ENCODE data around the gene BACH1.

BACH1 gene

GRCh38 chr21:29297483-29298347 lies 1.0 kb upstream of the BACH1 start:
- H2BK120ac ChIP-seq (ENCODE audit: low read depth, low read length): no peak overlapping the region
- peaks cover 1 to 2% of the 10 kb centered on the region in 2 donors for H3K9me3 ChIP-seq (replicated peaks in 1 of 2; ENCODE audit: control insufficient read depth in 2 of 2, insufficient read depth in 1 of 2, low read depth in 1 of 2, low read length in 2 of 2)
- no peak overlapping the region for H4K8ac ChIP-seq (ENCODE audit: low read depth, low read length)
- no peak overlapping the region for H3K4ac ChIP-seq (ENCODE audit: low read length)
- no peak overlapping the region for H4K91ac ChIP-seq (ENCODE audit: low read depth, low read length, poor library complexity)
- peak overlapping the region; percentile 80 for H3K9ac ChIP-seq (ENCODE audit: low read depth, low read length, poor library complexity)
- peak overlapping the region; percentile 3 for H3K23ac ChIP-seq (ENCODE audit: low read depth, low read length, poor library complexity)
- peak overlapping the region in 1 of 2 donors; percentile 86 for H3K4me3 ChIP-seq (ENCODE audit: low read length in 2 of 2)
- H3K79me1 ChIP-seq (ENCODE audit: low read depth, low read length): peaks cover 8% of the 10 kb centered on the region
- peak overlapping the region; percentile 86 for H3K4me2 ChIP-seq (ENCODE audit: insufficient read depth, low read length, poor library complexity, severe bottlenecking)
- no CpG with 5 or more reads among the region's 27 CpGs for WGBS, 2 donors (ENCODE audit: extremely low coverage in 2 of 2, insufficient read length in 2 of 2, insufficient replicate concordance in 1 of 2)
- no peaks in the 10 kb centered on the region for H3K36me3 ChIP-seq (replicated peaks in 1 of 2; ENCODE audit: control insufficient read depth in 2 of 2, insufficient read depth in 2 of 2, low read length in 2 of 2)
- H2BK5ac ChIP-seq (ENCODE audit: low read length): no peak overlapping the region
- no peaks in the 10 kb centered on the region for H3K27me3 ChIP-seq (ENCODE audit: control insufficient read depth in 3 of 3, insufficient read depth in 3 of 3, low read depth in 1 of 3, low read length in 3 of 3)
- H3K18ac ChIP-seq (ENCODE audit: low read length): peak overlapping the region; percentile 97
- no peak overlapping the region for H3K14ac ChIP-seq (ENCODE audit: low read length)
- H3K4me1 ChIP-seq (ENCODE audit: control insufficient read depth in 2 of 2, insufficient read depth in 1 of 2, low read depth in 1 of 2, low read length in 2 of 2): peaks cover 6 to 11% of the 10 kb centered on the region in 2 donors
- no peak overlapping the region for H2BK12ac ChIP-seq (ENCODE audit: low read length)
- H2BK15ac ChIP-seq (ENCODE audit: low read length): no peak overlapping the region
- H2AK5ac ChIP-seq (ENCODE audit: low read depth, low read length): no peak overlapping the region
- DNase-seq (ENCODE audit: low spot score): no peak
- H3K27ac ChIP-seq (replicated peaks; ENCODE audit: low read length): no peak overlapping the region
- peak overlapping the region; percentile 96 for H2AFZ ChIP-seq (ENCODE audit: low read length)

DNA sequence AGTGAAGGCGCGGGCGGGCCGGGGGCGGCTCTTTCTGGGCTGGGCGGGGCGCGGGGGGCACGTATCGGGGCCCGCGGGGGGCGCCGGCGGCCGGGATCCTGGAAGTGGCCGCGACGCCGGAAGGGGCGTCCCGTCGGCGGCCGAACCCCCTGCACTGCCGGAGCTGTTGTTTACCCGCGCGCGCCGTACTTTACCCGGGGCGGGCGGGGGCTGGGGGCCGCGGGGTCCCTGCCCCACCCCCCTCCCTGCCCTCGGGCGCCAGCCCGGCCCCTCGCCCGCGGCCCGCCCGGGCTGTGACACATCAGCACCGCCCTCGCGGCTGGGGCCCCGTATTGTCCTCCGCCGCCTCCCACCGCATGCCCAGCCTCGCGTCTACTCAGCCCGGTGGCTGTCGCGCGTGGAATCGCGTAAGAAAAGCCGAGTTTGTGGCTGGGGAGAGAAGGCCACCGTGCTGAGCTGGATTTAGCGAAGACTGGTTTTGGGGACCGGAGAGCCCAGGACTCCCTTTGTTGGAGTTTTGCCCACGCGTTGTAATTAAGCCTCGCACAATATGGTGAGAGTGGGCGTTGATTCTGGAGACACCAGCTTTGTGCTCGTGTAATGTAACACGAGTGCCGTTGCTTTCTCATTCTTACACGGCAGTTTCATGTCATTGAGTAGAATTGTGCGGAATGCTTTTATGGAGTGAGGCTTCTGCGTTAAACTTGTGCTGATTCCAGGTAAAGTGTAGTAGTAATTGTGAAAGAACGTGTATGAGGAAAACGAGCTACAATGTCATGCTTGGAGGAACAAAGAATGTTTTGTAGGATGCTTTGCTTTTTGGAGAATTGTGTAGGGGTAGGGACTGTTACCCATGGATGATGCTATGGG lies 559 bp downstream of the BACH1 start:
- H3K9me3 ChIP-seq (replicated peaks in 1 of 2; ENCODE audit: control insufficient read depth in 2 of 2, insufficient read depth in 1 of 2, low read depth in 1 of 2, low read length in 2 of 2): peaks cover 1 to 2% of the 10 kb centered on the region in 2 donors
- peaks cover 6 to 11% of the 10 kb centered on the region in 2 donors for H3K4me1 ChIP-seq (ENCODE audit: control insufficient read depth in 2 of 2, insufficient read depth in 1 of 2, low read depth in 1 of 2, low read length in 2 of 2)
- H2BK15ac ChIP-seq (ENCODE audit: low read length): no peak overlapping the region
- H4K8ac ChIP-seq (ENCODE audit: low read depth, low read length): no peak overlapping the region
- peak overlapping the region; percentile 98 for H3K9ac ChIP-seq (ENCODE audit: low read depth, low read length, poor library complexity)
- peak overlapping the region; percentile 98 to 99 for H3K4me3 ChIP-seq (ENCODE audit: low read length in 2 of 2)
- no CpG with 5 or more reads among the region's 75 CpGs for WGBS, 2 donors (ENCODE audit: extremely low coverage in 2 of 2, insufficient read length in 2 of 2, insufficient replicate concordance in 1 of 2)
- H3K18ac ChIP-seq (ENCODE audit: low read length): peak overlapping the region; percentile 97
- H2BK12ac ChIP-seq (ENCODE audit: low read length): no peak overlapping the region
- H2BK5ac ChIP-seq (ENCODE audit: low read length): peak overlapping the region; percentile 76
- H3K4me2 ChIP-seq (ENCODE audit: insufficient read depth, low read length, poor library complexity, severe bottlenecking): peak overlapping the region; percentile 93
- peak overlapping the region; percentile 96 for H2AFZ ChIP-seq (ENCODE audit: low read length)
- DNase-seq (ENCODE audit: low spot score): peak; percentile 49
- H3K14ac ChIP-seq (ENCODE audit: low read length): no peak overlapping the region
- no peak overlapping the region for H2BK120ac ChIP-seq (ENCODE audit: low read depth, low read length)
- H2AK5ac ChIP-seq (ENCODE audit: low read depth, low read length): no peak overlapping the region
- H3K27ac ChIP-seq (replicated peaks; ENCODE audit: low read length): peak overlapping the region; percentile 88
- peak overlapping the region; percentile 38 for H4K91ac ChIP-seq (ENCODE audit: low read depth, low read length, poor library complexity)
- no peak overlapping the region for H3K4ac ChIP-seq (ENCODE audit: low read length)
- peak overlapping the region; percentile 87 for H3K23ac ChIP-seq (ENCODE audit: low read depth, low read length, poor library complexity)
- H3K79me1 ChIP-seq (ENCODE audit: low read depth, low read length): peaks cover 8% of the 10 kb centered on the region
- no peaks in the 10 kb centered on the region for H3K27me3 ChIP-seq (ENCODE audit: control insufficient read depth in 3 of 3, insufficient read depth in 3 of 3, low read depth in 1 of 3, low read length in 3 of 3)
- no peaks in the 10 kb centered on the region for H3K36me3 ChIP-seq (replicated peaks in 1 of 2; ENCODE audit: control insufficient read depth in 2 of 2, insufficient read depth in 2 of 2, low read length in 2 of 2)

GRCh38 chr21:29299916-29300806 lies 1.4 kb downstream of the BACH1 start:
- Histone ChIP-seq H3K18ac (ENCODE audit: low read length) (peak overlapping the region; percentile 44), H2BK15ac (ENCODE audit: low read length) (no peak overlapping the region), H4K91ac (ENCODE audit: low read depth, low read length, poor library complexity) (no peak overlapping the region), H2BK12ac (ENCODE audit: low read length) (no peak overlapping the region), H3K9me3 (replicated peaks in 1 of 2; ENCODE audit: control insufficient read depth in 2 of 2, insufficient read depth in 1 of 2, low read depth in 1 of 2, low read length in 2 of 2) (peaks cover 1 to 2% of the 10 kb centered on the region in 2 donors), H3K27ac (replicated peaks; ENCODE audit: low read length) (peak overlapping the region; percentile 19), H3K27me3 (ENCODE audit: control insufficient read depth in 3 of 3, insufficient read depth in 3 of 3, low read depth in 1 of 3, low read length in 3 of 3) (no peaks in the 10 kb centered on the region), H2AK5ac (ENCODE audit: low read depth, low read length) (no peak overlapping the region), H4K8ac (ENCODE audit: low read depth, low read length) (no peak overlapping the region), H3K9ac (ENCODE audit: low read depth, low read length, poor library complexity) (no peak overlapping the region), H2AFZ (ENCODE audit: low read length) (peak overlapping the region; percentile 96), H3K4me3 (ENCODE audit: low read length in 2 of 2) (peak overlapping the region; percentile 98 to 99), H3K4me2 (ENCODE audit: insufficient read depth, low read length, poor library complexity, severe bottlenecking) (peak overlapping the region; percentile 93), H3K4me1 (ENCODE audit: control insufficient read depth in 2 of 2, insufficient read depth in 1 of 2, low read depth in 1 of 2, low read length in 2 of 2) (peaks cover 6 to 11% of the 10 kb centered on the region in 2 donors), H3K14ac (ENCODE audit: low read length) (no peak overlapping the region), H2BK5ac (ENCODE audit: low read length) (no peak overlapping the region), H3K79me1 (ENCODE audit: low read depth, low read length) (peaks cover 8% of the 10 kb centered on the region), H2BK120ac (ENCODE audit: low read depth, low read length) (peak overlapping the region; percentile 77), H3K4ac (ENCODE audit: low read length) (no peak overlapping the region), H3K23ac (ENCODE audit: low read depth, low read length, poor library complexity) (no peak overlapping the region), H3K36me3 (replicated peaks in 1 of 2; ENCODE audit: control insufficient read depth in 2 of 2, insufficient read depth in 2 of 2, low read length in 2 of 2) (no peaks in the 10 kb centered on the region)
- no CpG with 5 or more reads among the region's 13 CpGs for WGBS, 2 donors (ENCODE audit: extremely low coverage in 2 of 2, insufficient read length in 2 of 2, insufficient replicate concordance in 1 of 2)
- DNase-seq (ENCODE audit: low spot score): peak; percentile 32
